GM19328 (cell line): ENCODE measurements around the gene SHISA2.

Experiments
- ATAC-seq: cut with Tn5 transposase; IDR thresholded peaks from one replicate; pipeline ENCODE4 v1.9.1; 2021; ENCODE audit warnings: mild to moderate bottlenecking, moderate library complexity; ENCODE audit not compliant: unreplicated experiment

The SHISA2 gene

GRCh38 chr13:26019881-26020870 is 31.6 kb downstream of the SHISA2 start:
- no peak for ATAC-seq

- no peak for ATAC-seq
Measured at GRCh38 chr13:26019251-26019650, 32.6 kb downstream of the SHISA2 start.

GRCh38 chr13:26017932-26018665 is 33.7 kb downstream of the SHISA2 start:
- ATAC-seq = no peak

- ATAC-seq = no peak
Measured at GRCh38 chr13:26017196-26017921, 34.5 kb downstream of the SHISA2 start.

GRCh38 chr13:26016189-26016588 is 35.6 kb downstream of the SHISA2 start:
- ATAC-seq = no peak

- ATAC-seq = no peak
Measured at GRCh38 chr13:26015271-26016125, 36.3 kb downstream of the SHISA2 start.

GRCh38 chr13:26012995-26013394 is 38.8 kb downstream of the SHISA2 start:
- no peak for ATAC-seq

- ATAC-seq = no peak
Measured at GRCh38 chr13:26011996-26012821, 39.6 kb downstream of the SHISA2 start.

GRCh38 chr13:26011208-26011573 is 40.6 kb downstream of the SHISA2 start:
- ATAC-seq = no peak

GRCh38 chr13:26010487-26011207 is 41.2 kb downstream of the SHISA2 start:
- ATAC-seq = no peak

- no peak for ATAC-seq
Measured at GRCh38 chr13:26007261-26008125, 44.3 kb downstream of the SHISA2 start.
